K562 (cell line): Measurements from ENCODE around the gene RBFOX2. TPM values are rescaled to one million over a fixed set of nuclear protein-coding genes. Genes with fewer than 3 reads are reported as not detected.

ENCODE experiments used
- ATAC-seq: fragments of 200-7000 bp; cut with Tn5 transposase; 3 replicates; pipeline ENCODE4 v1.9.1; 2020; ENCODE audit warnings: moderate library complexity
- BruUV-seq: library from RNA; stranded (reverse); fragments of 400-500 nt; replicated peaks from 2 replicates; lab custom pipeline; 2021; lab: Mats Ljungman, UMichigan
- CTCF ChIA-PET: fragments of 300-600 bp; formaldehyde crosslinking; extraction: SDS; loops from one replicate; lab custom pipeline; 2021; ENCODE audit warnings: low intra/inter-chr PET ratio; lab: Yijun Ruan, JAX
- POLR2A ChIA-PET: fragments of 300-600, 350-650 bp; sonication (Branson Sonifier 250); formaldehyde crosslinking; extraction: SDS; loops from one replicate; lab custom pipeline; 2021; ENCODE audit warnings: antibody characterized with exemption, inconsistent platforms; lab: Yijun Ruan, JAX
- DNase-seq, 4 experiments: peaks; one replicate each; pipeline versions ENCODE4 v3.0.0 to v3.0.0-alpha.2; 2011 to 2018; ENCODE audit warnings: low spot score in 3 of 4, mixed read lengths in 3 of 4; ENCODE audit errors: extremely low read depth in 1 of 4
- FAIRE-seq: peaks from 2 replicates; lab custom pipeline; 2011; peaks lifted over from hg19 to GRCh38; lab: Jason Lieb, UNC
- H2AFZ ChIP-seq: 2 replicates; pipeline ENCODE4 v1.6.0; 2011; ENCODE audit warnings: low read depth, low read length, control low read depth, inconsistent platforms
- H3K27ac ChIP-seq: fragments of 200-600 bp; 3 replicates; pipeline ENCODE4 v1.8.0; 2011; ENCODE audit warnings: low read depth, mild to moderate bottlenecking, control low read depth, inconsistent platforms, low read length, moderate library complexity, mixed read lengths; ENCODE audit errors: extremely low read depth
- H3K27me3 ChIP-seq, 2 experiments: fragments of 300-600 bp in 1 of 2; 2 replicates in 1 of 2; 3 replicates in 1 of 2; pipeline versions ENCODE4 v1.6.0 to v1.8.0; 2011; ENCODE audit warnings: inconsistent platforms in 2 of 2, low read length in 2 of 2, mild to moderate bottlenecking in 1 of 2, mixed read lengths in 1 of 2, moderate library complexity in 1 of 2; ENCODE audit not compliant: control insufficient read depth in 2 of 2, insufficient read depth in 2 of 2
- H3K36me3 ChIP-seq: fragments of 300-600 bp; 3 replicates; pipeline ENCODE4 v1.8.0; 2011; ENCODE audit warnings: mild to moderate bottlenecking, low read length, inconsistent platforms; ENCODE audit not compliant: control insufficient read depth, insufficient read depth
- H3K4me1 ChIP-seq, 2 experiments: fragments of 200-600 bp in 1 of 2; replicated peaks in 1 of 2; 2 replicates in 1 of 2; 3 replicates in 1 of 2; pipeline versions ENCODE4 v1.5.1 to v1.8.0; 2011; ENCODE audit warnings: inconsistent platforms in 2 of 2, low read length in 2 of 2, mild to moderate bottlenecking in 1 of 2, mixed read lengths in 1 of 2, moderate library complexity in 1 of 2; ENCODE audit not compliant: control insufficient read depth in 2 of 2, insufficient read depth in 2 of 2
- H3K4me2 ChIP-seq: 2 replicates; pipeline ENCODE4 v1.6.1; 2011; ENCODE audit warnings: low read length, control low read depth, inconsistent platforms, mixed read lengths; ENCODE audit not compliant: insufficient read depth
- H3K4me3 ChIP-seq: fragments of 200-600 bp; sonication (generic), shearing (Covaris generic); 2 replicates; pipeline ENCODE4 v1.5.1; 2016; ENCODE audit warnings: control low read depth, inconsistent platforms
- H3K79me2 ChIP-seq: fragments of 200-600 bp; 3 replicates; pipeline ENCODE4 v1.8.0; 2011; ENCODE audit warnings: low read length, inconsistent platforms; ENCODE audit not compliant: control insufficient read depth, insufficient read depth
- H3K9ac ChIP-seq, 2 experiments: 2 replicates each; pipeline versions ENCODE4 v1.6.0 to v1.6.1; 2011; ENCODE audit warnings: low read depth in 2 of 2, low read length in 2 of 2, control low read depth in 1 of 2, inconsistent platforms in 1 of 2, mild to moderate bottlenecking in 1 of 2, mixed read lengths in 1 of 2; ENCODE audit not compliant: insufficient read depth in 1 of 2
- H3K9me1 ChIP-seq: one replicate; pipeline ENCODE4 v1.6.0; 2011; ENCODE audit warnings: inconsistent platforms, mild to moderate bottlenecking, low read length, moderate library complexity; ENCODE audit not compliant: control insufficient read depth, insufficient read depth
- H3K9me3 ChIP-seq: replicated peaks from 2 replicates; pipeline ENCODE4 v1.5.1; 2011; ENCODE audit warnings: low read depth, low read length, inconsistent platforms; ENCODE audit not compliant: control insufficient read depth, insufficient read depth
- H4K20me1 ChIP-seq: replicated peaks from 2 replicates; pipeline ENCODE4 v1.6.1; 2011; ENCODE audit warnings: low read length, inconsistent platforms, mixed read lengths; ENCODE audit not compliant: control insufficient read depth, insufficient read depth
- GMEB1 ChIP-seq: fragments of 250-450 bp; sonication (Bioruptor Pico); IDR thresholded peaks from 2 replicates; pipeline ENCODE4 v1.4.0; 2020; ENCODE audit warnings: mild to moderate bottlenecking
- KLF10 ChIP-seq: fragments of 250-450 bp; sonication (Bioruptor Pico); IDR thresholded peaks from 2 replicates; pipeline ENCODE4 v1.6.1; 2021; ENCODE audit warnings: matching md5 sums
- MAFG ChIP-seq: fragments of 450-650 bp; conservative IDR thresholded peaks from 2 replicates; pipeline ENCODE4 v1.6.1; 2016; ENCODE audit warnings: missing genetic modification characterization, missing compliant biosample characterization
- MCM2 ChIP-seq: fragments of 450-650 bp; IDR thresholded peaks from 2 replicates; pipeline ENCODE4 v1.6.1; 2017; ENCODE audit warnings: low read depth, mild to moderate bottlenecking
- NELFE ChIP-seq: IDR thresholded peaks from 2 replicates; pipeline ENCODE4 v1.6.1; 2011; ENCODE audit warnings: mild to moderate bottlenecking; ENCODE audit not compliant: insufficient read depth, insufficient read length
- RB1 ChIP-seq: fragments of 450-650 bp; IDR thresholded peaks from 2 replicates; pipeline ENCODE4 v1.6.1; 2017; ENCODE audit warnings: low read depth, mild to moderate bottlenecking
- SNRNP70 ChIP-seq: fragments of 200-400 bp; formaldehyde crosslinking; optimal IDR thresholded peaks from 2 replicates; pipeline ENCODE3; 2017; ENCODE audit warnings: low read depth, low read length
- TAF1 ChIP-seq: IDR thresholded peaks from 2 replicates; pipeline ENCODE4 v1.6.1; 2011; ENCODE audit warnings: mild to moderate bottlenecking, low read length, moderate library complexity; ENCODE audit not compliant: insufficient read depth, control insufficient read depth, severe bottlenecking; ENCODE audit errors: extremely low read depth
- USF2 ChIP-seq: sonication (generic); formaldehyde crosslinking; IDR thresholded peaks from 2 replicates; pipeline ENCODE4 v1.5.0; 2020; ENCODE audit warnings: missing genetic modification reagents
- ZNF232 ChIP-seq: sonication (generic); formaldehyde crosslinking; IDR thresholded peaks from 2 replicates; pipeline ENCODE4 v1.8.0; 2022; ENCODE audit warnings: mild to moderate bottlenecking, missing genetic modification reagents
- WGBS: fragments of 100-300 bp; shearing (Covaris generic); methylation state at CpG from one replicate; pipeline ENCODE4 v1.1.6; 2016; ENCODE audit warnings: low coverage, mixed read lengths; ENCODE audit not compliant: insufficient coverage; ENCODE audit errors: missing lambda C conversion rate; 5-methylcytosine and 5-hydroxymethylcytosine counted together
- in situ Hi-C: fragments of 300-500 bp; cut with MboI; formaldehyde crosslinking; loops from 4 replicates; pipeline ENCODE4 v1.15.0; 2018; ENCODE audit warnings: inconsistent platforms, mixed read lengths
- intact Hi-C: fragments of 100-400 bp; cut with micrococcal nuclease; formaldehyde crosslinking; loops from 2 replicates; pipeline ENCODE4 v1.14.2; 2022
- polyA plus RNA-seq, 8 experiments: library from polyadenylated mRNA; depleted of rRNA in 4 of 8; stranded (reverse) in 5 of 8; unstranded in 3 of 8; fragments of >200 nt; fragmentation: Nextera tagmentation in 2 of 8; fragmentation: Illumina TruSeq in 1 of 8; extraction: Ambion mirVana in 2 of 8; extraction: Trizol in 1 of 8; gene quantifications; 2 replicates each; pipeline versions ENCODE4 v1.2.1 to v1.2.3, GENCODE V29; 2011 to 2014; ENCODE audit warnings: inconsistent platforms in 1 of 8, missing spikeins in 1 of 8
- total RNA-seq, 7 experiments: library from RNA; depleted of rRNA in 6 of 7; stranded (reverse); fragments of >200 nt in 6 of 7; fragmentation: Illumina TruSeq in 2 of 7; extraction: Trizol in 2 of 7; gene quantifications; 2 replicates each; pipeline versions ENCODE4 v1.2.1 to v1.2.3, GENCODE V29; 2011 to 2021; ENCODE audit warnings: low replicate concordance in 1 of 7
- TF ChIP-seq, protein P1 (sequence below): fragments of 450-650 bp; IDR thresholded peaks from 2 replicates; pipeline ENCODE4 v1.6.1; 2016; ENCODE audit warnings: low read depth, mild to moderate bottlenecking, moderate library complexity
- TF ChIP-seq, protein P2 (sequence below), 2 experiments: fragments of 150-350 bp in 1 of 2; IDR thresholded peaks; 2 replicates each; pipeline ENCODE4 v1.6.1; 2012 to 2016; ENCODE audit warnings: low read depth in 2 of 2, low read length in 2 of 2, mild to moderate bottlenecking in 1 of 2, moderate library complexity in 1 of 2

The RBFOX2 gene
- total and polyA plus RNA-seq, 9 of the 15 experiments (the other 6 are each of a cell fraction or from before 2014, with no cell fraction given): 5.8 to 24.8 (median 14.2) TPM

- FAIRE-seq: no peak
- Histone ChIP-seq H4K20me1 (peaks cover 9% of the 10 kb centered on the region; the same call in 1 of the 2 replicates), H3K9ac (no peak overlapping the region), H3K27me3 (no peaks in the 10 kb centered on the region), H3K27ac (no peak overlapping the region), H3K4me1 (peaks cover 0 to 13% of the 10 kb centered on the region in 2 experiments; a peak in 3 of 5 replicates), H3K9me1 (no peaks in the 10 kb centered on the region), H3K4me2 (no peak overlapping the region), H3K36me3 (no peaks in the 10 kb centered on the region), H3K79me2 (no peaks in the 10 kb centered on the region; the same call in 2 of the 3 replicates), H3K4me3 (no peak overlapping the region), H2AFZ (no peak overlapping the region), H3K9me3 (no peaks in the 10 kb centered on the region)
- intact Hi-C loops (no loop called here), in situ Hi-C loops (no loop called here)
- BruUV-seq: no TSS peak
- ChIA-PET CTCF (no interaction called here), POLR2A (interaction anchor here (0.6 kb wide), 1 partner anchor 36 kb away, joined by 3 read pairs; no protein-coding TSS in a partner anchor)
- no peak for DNase-seq
- TF ChIP-seq ZNF232 (CRISPR knock-in tag) (no peak), MAFG (tag) (no peak), MCM2 (no peak), SNRNP70 (no peak), TAF1 (no peak), KLF10 (CRISPR knock-in tag) (no peak), GMEB1 (CRISPR knock-in tag) (no peak), NELFE (no peak), RB1 (no peak), USF2 (CRISPR knock-in tag) (no peak)
- TF ChIP-seq, protein P1, sequence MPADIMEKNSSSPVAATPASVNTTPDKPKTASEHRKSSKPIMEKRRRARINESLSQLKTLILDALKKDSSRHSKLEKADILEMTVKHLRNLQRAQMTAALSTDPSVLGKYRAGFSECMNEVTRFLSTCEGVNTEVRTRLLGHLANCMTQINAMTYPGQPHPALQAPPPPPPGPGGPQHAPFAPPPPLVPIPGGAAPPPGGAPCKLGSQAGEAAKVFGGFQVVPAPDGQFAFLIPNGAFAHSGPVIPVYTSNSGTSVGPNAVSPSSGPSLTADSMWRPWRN: no peak
- TF ChIP-seq, protein P2, sequence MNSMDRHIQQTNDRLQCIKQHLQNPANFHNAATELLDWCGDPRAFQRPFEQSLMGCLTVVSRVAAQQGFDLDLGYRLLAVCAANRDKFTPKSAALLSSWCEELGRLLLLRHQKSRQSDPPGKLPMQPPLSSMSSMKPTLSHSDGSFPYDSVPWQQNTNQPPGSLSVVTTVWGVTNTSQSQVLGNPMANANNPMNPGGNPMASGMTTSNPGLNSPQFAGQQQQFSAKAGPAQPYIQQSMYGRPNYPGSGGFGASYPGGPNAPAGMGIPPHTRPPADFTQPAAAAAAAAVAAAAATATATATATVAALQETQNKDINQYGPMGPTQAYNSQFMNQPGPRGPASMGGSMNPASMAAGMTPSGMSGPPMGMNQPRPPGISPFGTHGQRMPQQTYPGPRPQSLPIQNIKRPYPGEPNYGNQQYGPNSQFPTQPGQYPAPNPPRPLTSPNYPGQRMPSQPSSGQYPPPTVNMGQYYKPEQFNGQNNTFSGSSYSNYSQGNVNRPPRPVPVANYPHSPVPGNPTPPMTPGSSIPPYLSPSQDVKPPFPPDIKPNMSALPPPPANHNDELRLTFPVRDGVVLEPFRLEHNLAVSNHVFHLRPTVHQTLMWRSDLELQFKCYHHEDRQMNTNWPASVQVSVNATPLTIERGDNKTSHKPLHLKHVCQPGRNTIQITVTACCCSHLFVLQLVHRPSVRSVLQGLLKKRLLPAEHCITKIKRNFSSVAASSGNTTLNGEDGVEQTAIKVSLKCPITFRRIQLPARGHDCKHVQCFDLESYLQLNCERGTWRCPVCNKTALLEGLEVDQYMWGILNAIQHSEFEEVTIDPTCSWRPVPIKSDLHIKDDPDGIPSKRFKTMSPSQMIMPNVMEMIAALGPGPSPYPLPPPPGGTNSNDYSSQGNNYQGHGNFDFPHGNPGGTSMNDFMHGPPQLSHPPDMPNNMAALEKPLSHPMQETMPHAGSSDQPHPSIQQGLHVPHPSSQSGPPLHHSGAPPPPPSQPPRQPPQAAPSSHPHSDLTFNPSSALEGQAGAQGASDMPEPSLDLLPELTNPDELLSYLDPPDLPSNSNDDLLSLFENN (IDR thresholded peaks at IDR 0.05; ENCODE audit: low read depth in 2 of 2, low read length in 2 of 2): no peak
- 10% methylated on average over 5 of the region's 5 CpGs for WGBS
- ATAC-seq: no peak
Observed at GRCh38 chr22:35900483-35901168, 128.0 kb downstream of the RBFOX2 start.
